ENCODE data around the gene ZBTB7B. TPM values are rescaled to one million over a fixed set of nuclear protein-coding genes. Genes with fewer than 3 reads are reported as not detected.

ZBTB7B gene
- total RNA-seq, 1 experiment from 2014 or later: 38.3 TPM

- no peak overlapping the region for H2BK20ac ChIP-seq (ENCODE audit: low read depth, low read length, poor library complexity, severe bottlenecking)
- WGBS (ENCODE audit: extremely low coverage, insufficient read length, low lambda C conversion rate): no CpG with 5 or more reads among the region's 25 CpGs
- no peak overlapping the region for H2AK5ac ChIP-seq (ENCODE audit: insufficient read length, low read length)
- H4K20me1 ChIP-seq (ENCODE audit: control insufficient read depth, insufficient read depth, insufficient read length): peaks cover 2% of the 10 kb centered on the region
- H3K23me2 ChIP-seq (ENCODE audit: insufficient read length, low read depth, low read length, poor library complexity, severe bottlenecking): no peaks in the 10 kb centered on the region
- DNase-seq: no peak
- no peak overlapping the region for H2BK5ac ChIP-seq (ENCODE audit: insufficient read length, low read length)
- no peak overlapping the region for H2AFZ ChIP-seq (ENCODE audit: low read length)
- no peak overlapping the region for H3K56ac ChIP-seq (ENCODE audit: insufficient read length, low read depth, low read length)
- H3K4ac ChIP-seq (ENCODE audit: low read depth, low read length): no peak overlapping the region
- H3K27ac ChIP-seq (ENCODE audit: insufficient read length, low read depth, low read length): no peak overlapping the region
- H2BK12ac ChIP-seq (ENCODE audit: insufficient read length, low read depth, low read length): no peak overlapping the region
- Mint-ChIP-seq H3K36me3 (ENCODE audit: insufficient read depth in 1 of 3, low read depth in 3 of 3) (peaks cover 36 to 76% (median 64%) of the 10 kb centered on the region in 3 experiments), H3K27ac (peak overlapping the region; percentile 70 to 95 (median 93)), H3K4me1 (peaks cover 33 to 38% of the 10 kb centered on the region in 2 experiments), H3K9me3 (no peaks in the 10 kb centered on the region), H3K27me3 (ENCODE audit: low read depth) (no peaks in the 10 kb centered on the region), H3K4me3 (peak overlapping the region; percentile 78 to 87)
- no peak overlapping the region for H2BK15ac ChIP-seq (ENCODE audit: low read depth, low read length)
- H3K27me3 ChIP-seq (ENCODE audit: insufficient read depth, low read length): no peaks in the 10 kb centered on the region
- TF ChIP-seq CTCF (conservative IDR thresholded peaks at IDR 0.05): no peak
- 0 out of 2 replicates have a peak overlapping the region, but pooled peaks have one; percentile 60 for H3K14ac ChIP-seq (ENCODE audit: insufficient read depth, low read length)
- H3K4me1 ChIP-seq (ENCODE audit: insufficient read depth, low read length): 0 out of 2 replicates have a peak, but pooled peaks cover 2% of the 10 kb centered on the region
- H3K79me2 ChIP-seq (ENCODE audit: insufficient read depth, low read length): no peaks in the 10 kb centered on the region; the same call in 1 of the 2 replicates
- H2BK120ac ChIP-seq (ENCODE audit: low read depth, low read length, poor library complexity, severe bottlenecking): no peak overlapping the region
- H3K18ac ChIP-seq (ENCODE audit: insufficient read length, low read depth, low read length): no peak overlapping the region
- no peak overlapping the region for H3T11ph ChIP-seq (ENCODE audit: low read length)
- H4K8ac ChIP-seq (replicated peaks; ENCODE audit: insufficient read length, low read depth, low read length): no peak overlapping the region
- no peak overlapping the region for H3K23ac ChIP-seq (ENCODE audit: insufficient read length, low read depth, low read length)
- H3K79me1 ChIP-seq (ENCODE audit: insufficient read depth, low read depth, low read length, poor library complexity, severe bottlenecking): no peaks in the 10 kb centered on the region
- no peaks in the 10 kb centered on the region for H3K9me3 ChIP-seq (ENCODE audit: control insufficient read depth, low read depth, low read length)
- H4K91ac ChIP-seq (ENCODE audit: insufficient read length, low read depth, low read length): no peak overlapping the region
- peak overlapping the region; percentile 74 for H3K9ac ChIP-seq (ENCODE audit: extremely low read depth, insufficient read length, low read length)
- H4K5ac ChIP-seq (ENCODE audit: insufficient read length, low read depth, low read length): no peak overlapping the region
- H3K4me2 ChIP-seq (ENCODE audit: insufficient read depth, insufficient read length, low read length): peak overlapping the region; percentile 76
Measured at GRCh38 chr1:154962156-154962749, 40.3 kb upstream of the ZBTB7B start.
